ENCODE results near the gene LGALS3.

Gene LGALS3

GRCh38 chr14:55194656-55195355 is 65.8 kb downstream of the LGALS3 start:
- no peak for DNase-seq
